ENCODE results near the gene MZT2B. TPM values are rescaled to one million over a fixed set of nuclear protein-coding genes. Genes with fewer than 3 reads are reported as not detected.
"Not testable (repeated sequence)": the region's sequence is repeated elsewhere in the genome, so short reads cannot be mapped to it uniquely, and the experiment has no call there.

MZT2B gene
- total RNA-seq, 1 donor from 2014 or later: 188 TPM

- DNase-seq: not testable (repeated sequence)
Observed at GRCh38 chr2:130220505-130220904, 38.4 kb downstream of the MZT2B start.

DNA sequence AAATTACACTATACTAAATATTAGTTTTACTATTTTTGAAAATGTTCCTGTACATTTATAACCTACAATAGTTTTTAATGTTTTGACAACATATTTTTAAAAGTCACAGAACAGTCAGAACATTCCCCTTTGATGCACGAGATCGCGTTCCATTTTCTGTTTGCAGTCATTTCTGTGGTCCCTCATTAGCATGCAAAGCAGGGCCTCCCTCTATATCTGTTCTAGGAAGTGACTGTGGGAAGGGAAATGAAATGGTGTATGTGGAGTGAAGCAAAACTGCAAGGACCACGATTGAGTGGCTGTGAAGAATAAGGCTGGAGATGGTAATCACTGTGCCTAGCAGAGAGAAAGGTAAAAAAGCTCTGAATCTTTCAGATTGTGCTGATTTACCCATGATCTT is 40.5 kb downstream of the MZT2B start:
- not testable (repeated sequence) for DNase-seq

- not testable (repeated sequence) for DNase-seq
Observed at GRCh38 chr2:130228005-130228404, 45.9 kb downstream of the MZT2B start.

DNA sequence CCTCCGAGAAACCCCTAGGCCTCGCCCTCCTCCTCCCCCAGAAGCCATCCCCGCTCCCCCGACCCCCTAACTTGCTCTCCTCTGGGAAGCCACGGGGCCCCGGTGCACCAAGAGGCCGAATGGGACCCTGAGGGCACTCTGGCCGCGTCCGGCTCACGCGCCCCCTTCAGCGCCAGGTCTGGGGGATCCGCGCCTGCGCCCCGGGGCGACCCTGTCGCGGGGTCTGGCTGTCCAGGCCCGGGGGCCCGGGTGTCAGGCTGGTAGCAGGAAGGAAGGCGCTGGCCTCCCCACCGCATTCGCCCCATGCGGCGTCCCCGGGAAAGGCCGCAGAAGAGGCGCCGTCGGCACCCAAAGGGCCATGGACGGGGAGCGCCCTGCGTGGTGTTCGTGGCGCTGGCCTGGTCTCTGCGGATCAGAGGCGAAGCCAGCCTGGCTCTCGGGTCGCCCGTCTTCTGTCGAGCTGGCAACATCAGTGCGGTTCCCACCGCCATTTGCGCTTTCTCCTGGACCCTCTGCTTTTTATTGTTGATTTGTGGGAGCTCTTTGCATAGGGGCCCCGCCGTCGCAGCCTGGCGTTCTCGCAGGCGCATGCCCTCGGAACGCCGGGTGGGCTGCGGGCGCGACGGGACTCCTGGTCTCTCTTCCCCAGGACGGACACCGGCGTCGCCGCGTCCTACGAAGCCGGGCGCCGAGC is 46.6 kb downstream of the MZT2B start:
- not testable (repeated sequence) for DNase-seq

- DNase-seq: peak; percentile 5
Observed at GRCh38 chr2:130229161-130229510, 47.1 kb downstream of the MZT2B start.

- DNase-seq: not testable (repeated sequence)
Observed at GRCh38 chr2:130230376-130230775, 48.3 kb downstream of the MZT2B start.

- not testable (repeated sequence) for DNase-seq
Observed at GRCh38 chr2:130230907-130231306, 48.8 kb downstream of the MZT2B start.

DNA sequence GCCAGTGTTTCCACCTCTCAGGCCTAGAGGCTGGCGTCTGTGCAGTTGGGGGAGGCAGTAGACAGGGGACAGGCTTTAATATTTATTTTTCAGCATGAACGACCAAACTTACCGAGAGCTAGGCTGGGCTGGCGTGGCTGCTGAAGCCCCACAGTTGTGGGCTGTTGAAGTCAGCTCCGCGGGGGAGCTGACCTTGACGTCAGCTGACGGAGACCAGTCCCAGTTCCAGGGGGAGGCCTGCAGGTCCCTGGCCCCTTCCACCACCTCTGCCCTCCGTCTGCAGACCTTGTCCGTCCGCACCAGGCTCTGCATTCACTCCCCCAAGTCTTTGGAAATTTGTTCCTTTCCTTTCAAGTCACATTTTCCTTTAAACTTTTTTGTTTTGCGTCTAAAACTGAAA is 49.6 kb downstream of the MZT2B start:
- no peak for DNase-seq

GRCh38 chr2:130233066-130233465 is 51.0 kb downstream of the MZT2B start:
- DNase-seq: not testable (repeated sequence)

DNA sequence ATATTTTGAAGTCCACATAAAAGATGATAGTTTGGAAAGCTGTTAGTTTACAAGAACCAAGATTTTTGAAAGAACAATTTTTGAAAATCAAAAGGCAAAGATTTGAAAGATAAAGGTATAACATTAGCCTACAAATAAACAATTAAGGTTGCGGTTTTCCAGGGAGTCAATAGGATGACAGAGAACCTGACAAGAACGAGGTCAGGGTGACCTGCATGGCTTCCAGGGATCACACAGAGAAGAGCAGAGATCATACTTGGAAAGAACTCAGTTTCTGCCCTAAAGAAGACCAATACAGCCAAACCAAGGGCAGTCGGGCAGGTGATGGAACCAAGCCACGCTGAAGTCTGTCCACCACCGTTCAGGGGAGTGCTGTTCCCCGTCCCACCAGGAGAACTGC is 57.5 kb downstream of the MZT2B start:
- DNase-seq: not testable (repeated sequence)

Other genes with a start within 250 kb of the MZT2B start
- gene RAB6C, start 202.6 kb upstream of the MZT2B start, total RNA-seq: under 0.01 TPM in 1 of 2 replicates, not detected in the other
- gene POTEF, start 53.0 kb upstream of the MZT2B start, total RNA-seq: 0.33 and 0.34 TPM in 2 replicates
- gene CCDC74B, start 37.1 kb upstream of the MZT2B start, total RNA-seq: 2.2 and 2.7 TPM in 2 replicates
- gene SMPD4, start 660 bp upstream of the MZT2B start, total RNA-seq: 13.8 and 37.0 TPM in 2 replicates
- gene TUBA3E, start 16.2 kb downstream of the MZT2B start, total RNA-seq: not detected in 2 replicates
- 92.1 and 98.0 TPM in 2 replicates for gene IMP4, start 160.6 kb downstream of the MZT2B start, total RNA-seq
- gene PTPN18, start 173.8 kb downstream of the MZT2B start, total RNA-seq: 36.9 and 56.6 TPM in 2 replicates